ENCODE measurements around the gene PKP1. TPM values are rescaled to one million over a fixed set of nuclear protein-coding genes. Genes with fewer than 3 reads are reported as not detected.

The PKP1 gene
- total and polyA plus RNA-seq, 2 of the 4 experiments (the other 2 are of a cell fraction): 0.18 to 0.36 TPM

GRCh38 chr1:201304126-201304525 is 20.8 kb downstream of the PKP1 start:
- Histone ChIP-seq H3K36me3 (ENCODE audit: control insufficient read depth, insufficient read depth, low read length) (no peaks in the 10 kb centered on the region), H3K14ac (replicated peaks; ENCODE audit: low read depth, low read length) (no peak overlapping the region), H3K18ac (ENCODE audit: low read depth, low read length) (no peak overlapping the region), H3K4me2 (ENCODE audit: low read depth, low read length) (no peak overlapping the region), H3K4ac (ENCODE audit: low read depth, low read length) (no peak overlapping the region), H4K20me1 (ENCODE audit: insufficient read depth, low read length) (no peaks in the 10 kb centered on the region), H4K8ac (ENCODE audit: low read depth in 2 of 2, low read length in 2 of 2) (no peak overlapping the region), H4K91ac (ENCODE audit: insufficient read depth, low read depth, low read length) (no peak overlapping the region), H2AK9ac (replicated peaks; ENCODE audit: low read depth, low read length, poor library complexity) (no peak overlapping the region), H3K4me3 (ENCODE audit: insufficient read depth, low read depth, low read length) (no peak overlapping the region), H3K27me3 (ENCODE audit: control insufficient read depth, insufficient read depth, low read length) (peaks cover 81% of the 10 kb centered on the region), H2AFZ (replicated peaks; ENCODE audit: low read length, poor library complexity) (no peak overlapping the region), H3K4me1 (ENCODE audit: control insufficient read depth, insufficient read depth, low read length) (no peaks in the 10 kb centered on the region), H3K9ac (ENCODE audit: low read depth, low read length) (no peak overlapping the region), H3K9me3 (ENCODE audit: control insufficient read depth, insufficient read depth, low read length) (no peaks in the 10 kb centered on the region), H2BK120ac (ENCODE audit: low read depth, low read length) (no peak overlapping the region), H3K23ac (ENCODE audit: low read depth, low read length) (no peak overlapping the region), H4K5ac (ENCODE audit: low read depth, low read length) (no peak overlapping the region), H2BK5ac (ENCODE audit: low read depth, low read length, poor library complexity, severe bottlenecking) (no peak overlapping the region), H2BK20ac (ENCODE audit: low read depth, low read length) (no peak overlapping the region), H3K9me1 (ENCODE audit: insufficient read depth, low read length) (no peaks in the 10 kb centered on the region), H2BK15ac (ENCODE audit: low read depth, low read length) (no peak overlapping the region), H3K79me1 (ENCODE audit: low read depth in 1 of 2, low read length in 2 of 2) (no peaks in the 10 kb centered on the region), H2AK5ac (ENCODE audit: low read depth, low read length) (no peak overlapping the region), H3K56ac (ENCODE audit: extremely low read depth, insufficient read depth, low read length) (no peak overlapping the region), H3K27ac (ENCODE audit: insufficient read depth, low read length) (no peak overlapping the region)
- TF ChIP-seq FOS (IDR thresholded peaks at IDR 0.05; ENCODE audit: low read depth, low read length): no peak
- TF ChIP-seq RAD21 (IDR thresholded peaks at IDR 0.05; ENCODE audit: low read length): no peak
- no peak for TF ChIP-seq BHLHE40 (IDR thresholded peaks at IDR 0.05; ENCODE audit: low read depth, low read length)
- TF ChIP-seq MXI1 (IDR thresholded peaks at IDR 0.05; ENCODE audit: borderline replicate concordance, low read depth, low read length): no peak
- no peak for TF ChIP-seq SMC3 (IDR thresholded peaks at IDR 0.05; ENCODE audit: low read depth, low read length)
- TF ChIP-seq RFX5 (IDR thresholded peaks at IDR 0.05; ENCODE audit: low read depth, low read length): no peak
- TF ChIP-seq MAZ (IDR thresholded peaks at IDR 0.05; ENCODE audit: borderline replicate concordance, low read depth, low read length): no peak
- no peak for TF ChIP-seq ELK1 (IDR thresholded peaks at IDR 0.05; ENCODE audit: borderline replicate concordance, low read depth, low read length)
- TF ChIP-seq CTCF (conservative IDR thresholded peaks at IDR 0.05; ENCODE audit: low read depth, low read length): no peak
- TF ChIP-seq CEBPB (IDR thresholded peaks at IDR 0.05; ENCODE audit: low read depth, low read length): no peak
- no peak for TF ChIP-seq RCOR1 (IDR thresholded peaks at IDR 0.05; ENCODE audit: insufficient replicate concordance, low read length)
- no peak for TF ChIP-seq USF2 (IDR thresholded peaks at IDR 0.05; ENCODE audit: low read depth, low read length)
- no peak for TF ChIP-seq CHD1 (IDR thresholded peaks at IDR 0.05; ENCODE audit: low read depth, low read length)
- TF ChIP-seq NFE2L2 (IDR thresholded peaks at IDR 0.05; ENCODE audit: low read depth, low read length): no peak
- WGBS, 2 experiments (ENCODE audit: extremely low coverage in 2 of 2, insufficient read length in 1 of 2): no CpG with 5 or more reads among the region's 3 CpGs
- DNase-seq (no peak), ATAC-seq (ENCODE audit: low read depth) (no peak)
- in situ Hi-C loops (cut with MboI; ENCODE audit: low sequenced_read_pairs): no loop called here
- ChIA-PET POLR2A (ENCODE audit: unreplicated experiment) (no interaction called here), CTCF (no interaction called here)
- no TSS peak for BruUV-seq (replicated peaks)
- dilution Hi-C loops (cut with HindIII; ENCODE audit: low sequenced_read_pairs, unreplicated experiment): no loop called here
- intact Hi-C loops (cut with micrococcal nuclease): no loop called here

Data from IMR-90 (cell line).